GM19463 (cell line): ENCODE data around the gene KARS1.
A peak's percentile ranks its signal among the peaks of the same experiment; 100 is the strongest.
"Not testable (repeated sequence)": the region's sequence is repeated elsewhere in the genome, so short reads cannot be mapped to it uniquely, and the experiment has no call there.

ENCODE experiments used
- ATAC-seq: cut with Tn5 transposase; IDR thresholded peaks from one replicate; pipeline ENCODE4 v1.9.1; 2021; ENCODE audit warnings: mild to moderate bottlenecking, moderate library complexity; ENCODE audit not compliant: unreplicated experiment

The KARS1 gene

DNA sequence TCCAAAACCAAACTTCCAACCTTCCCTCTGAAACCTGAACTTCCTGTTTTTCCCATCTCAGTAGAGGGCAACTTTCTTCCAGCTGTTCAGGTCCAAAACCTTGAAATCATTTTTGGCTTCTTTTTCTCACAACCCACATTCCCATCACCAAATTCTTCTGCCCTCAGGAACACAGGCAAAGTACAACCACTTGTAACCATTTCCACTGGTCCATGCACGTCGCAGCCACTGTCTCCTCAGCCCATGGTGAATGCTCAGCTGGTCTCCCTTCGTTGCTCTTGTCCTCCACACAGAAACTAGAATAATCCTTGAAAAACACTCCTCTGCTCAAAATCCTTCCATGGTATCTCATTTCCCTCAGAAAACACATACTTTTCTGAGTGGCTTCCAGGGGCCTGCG, 20.7 kb downstream of the KARS1 start:
- no peak for ATAC-seq

- ATAC-seq = no peak
Measured at GRCh38 chr16:75624921-75625334, 22.5 kb downstream of the KARS1 start.

- peak; percentile 89 for ATAC-seq
Measured at GRCh38 chr16:75622761-75623605, 24.5 kb downstream of the KARS1 start, which contains the start of gene ADAT1. ADAT1 (minus strand) TSS chr16:75623281; CDS start chr16:75620799, 2,482 bp downstream.

DNA sequence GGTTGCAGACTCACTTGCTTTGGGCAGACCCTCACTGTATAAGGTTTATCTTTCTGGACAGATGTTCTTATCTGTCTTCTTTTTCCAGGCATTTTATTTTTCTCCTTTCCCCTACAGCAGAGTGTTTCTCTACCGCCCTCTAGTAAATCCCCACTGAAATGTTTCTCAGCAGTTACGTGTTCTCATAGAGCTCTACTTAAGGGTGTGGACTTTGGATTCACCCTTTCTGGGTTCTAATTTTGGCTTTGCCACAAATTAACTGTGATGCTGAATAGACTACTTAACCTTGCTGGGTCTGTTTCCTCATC, 26.3 kb downstream of the KARS1 start:
- no peak for ATAC-seq

GRCh38 chr16:75620326-75621169, 26.9 kb downstream of the KARS1 start:
- no peak for ATAC-seq

DNA sequence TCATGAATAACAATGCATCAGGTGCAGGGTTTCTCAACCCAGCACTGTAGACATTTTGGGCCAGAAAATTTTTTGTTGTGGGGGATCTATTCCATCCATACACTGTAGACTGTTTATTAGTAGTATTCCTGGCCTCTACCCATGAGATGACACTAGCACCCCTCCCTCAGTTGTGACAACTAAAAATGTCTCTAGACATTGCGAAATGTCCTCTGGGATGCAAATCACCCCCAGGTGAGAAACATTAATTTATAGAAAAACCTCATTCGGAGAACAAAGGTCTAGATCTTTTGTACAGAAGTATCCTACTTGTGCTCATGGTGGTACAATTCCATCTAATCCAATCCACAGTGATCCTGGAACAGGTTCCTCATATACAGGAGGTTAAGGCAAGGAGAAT, 28.7 kb downstream of the KARS1 start:
- no peak for ATAC-seq

- ATAC-seq = no peak
Measured at GRCh38 chr16:75617121-75617520, 30.3 kb downstream of the KARS1 start.

DNA sequence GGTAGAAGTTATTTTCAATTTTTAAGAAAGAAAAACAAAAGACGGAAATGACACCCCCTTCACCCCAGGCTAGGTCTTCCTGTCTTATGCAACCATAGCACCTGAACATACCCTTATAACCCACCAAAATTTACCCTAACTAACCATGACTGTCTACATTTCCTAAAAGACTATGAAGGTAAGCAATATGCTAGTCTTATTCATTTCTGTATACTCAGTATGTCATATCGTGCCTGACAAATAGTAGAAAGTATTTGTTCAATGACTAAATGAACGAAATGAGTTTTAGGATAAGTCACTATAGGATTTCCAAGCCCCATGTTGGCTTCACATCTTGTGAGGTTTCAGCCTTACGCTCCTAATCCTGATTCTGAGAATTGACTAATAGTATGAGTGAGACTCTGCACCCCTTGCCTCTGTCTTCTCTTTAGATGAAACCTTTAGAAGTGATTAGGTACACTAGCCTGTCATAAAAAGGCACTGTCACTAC, 30.9 kb downstream of the KARS1 start:
- ATAC-seq = no peak

GRCh38 chr16:75615619-75616018, 31.8 kb downstream of the KARS1 start:
- ATAC-seq = no peak

- ATAC-seq = no peak
Measured at GRCh38 chr16:75614066-75614897, 33.2 kb downstream of the KARS1 start.

GRCh38 chr16:75606507-75606906, 41.0 kb downstream of the KARS1 start:
- no peak for ATAC-seq

DNA sequence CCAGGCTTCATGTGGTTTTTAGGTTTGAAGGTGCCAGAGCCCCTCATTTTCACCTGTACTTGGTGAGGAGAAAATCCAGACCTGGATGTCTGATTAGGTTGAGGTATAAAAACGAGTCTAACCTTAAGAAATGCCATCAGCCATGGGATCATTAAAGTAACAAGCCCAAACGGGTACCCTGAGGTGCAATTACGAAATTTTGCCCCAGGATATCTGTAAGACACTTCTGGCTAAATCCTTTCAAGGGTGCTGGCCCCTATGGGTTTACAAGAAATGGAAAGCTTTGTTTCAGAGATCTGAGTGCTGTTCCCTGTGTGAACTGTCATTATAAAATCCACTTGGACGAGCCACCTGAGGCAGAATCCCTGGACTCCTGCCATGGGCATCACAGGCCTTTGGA, 44.2 kb downstream of the KARS1 start:
- ATAC-seq = no peak

- ATAC-seq = no peak
Measured at GRCh38 chr16:75599452-75600277, 47.8 kb downstream of the KARS1 start.

DNA sequence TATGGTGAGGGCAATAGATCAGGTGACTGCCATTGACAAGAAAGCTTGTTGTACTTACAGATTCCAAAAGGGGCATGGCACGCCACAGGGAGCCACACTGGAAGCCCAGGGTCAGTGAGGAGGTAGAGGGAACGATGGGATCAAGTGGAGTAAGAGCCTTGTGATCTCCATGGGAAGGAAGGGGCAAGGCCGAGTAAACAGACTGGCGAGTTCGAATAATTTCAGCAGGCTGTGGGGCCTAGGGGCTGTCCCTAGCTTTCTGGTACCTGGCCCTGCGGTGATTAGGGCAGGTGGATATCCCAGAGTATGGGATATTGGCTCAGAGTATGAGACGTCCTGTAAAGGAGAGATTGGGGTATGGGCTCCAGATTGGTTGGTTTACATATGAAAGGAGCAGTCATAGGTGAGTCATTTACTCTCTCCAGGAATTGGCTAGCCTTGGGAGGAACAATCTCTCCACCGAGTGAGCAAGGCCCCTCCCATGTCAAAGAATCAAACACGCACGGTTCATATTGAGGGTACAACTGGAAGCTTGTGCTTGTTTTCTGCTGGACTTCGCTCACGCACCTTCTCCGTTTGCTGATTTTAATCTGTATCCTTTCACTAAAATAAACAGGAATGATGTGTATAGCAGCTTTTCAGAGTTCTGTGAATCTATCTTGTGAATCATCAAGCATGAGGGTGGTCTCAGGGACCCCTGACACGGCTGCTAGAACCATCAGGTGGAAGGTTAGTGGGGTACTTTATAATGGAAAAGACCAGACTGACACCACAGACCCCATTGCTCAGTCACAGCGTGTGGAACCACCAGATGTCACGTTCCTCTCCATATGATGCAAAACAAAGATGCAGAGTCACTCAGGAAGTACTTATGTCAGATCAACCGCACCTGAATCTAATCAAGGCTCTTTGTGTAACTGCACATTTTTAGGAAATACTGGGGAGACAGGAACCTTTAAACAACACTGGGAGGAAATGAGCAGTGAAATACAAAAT, 53.3 kb downstream of the KARS1 start:
- ATAC-seq = no peak

DNA sequence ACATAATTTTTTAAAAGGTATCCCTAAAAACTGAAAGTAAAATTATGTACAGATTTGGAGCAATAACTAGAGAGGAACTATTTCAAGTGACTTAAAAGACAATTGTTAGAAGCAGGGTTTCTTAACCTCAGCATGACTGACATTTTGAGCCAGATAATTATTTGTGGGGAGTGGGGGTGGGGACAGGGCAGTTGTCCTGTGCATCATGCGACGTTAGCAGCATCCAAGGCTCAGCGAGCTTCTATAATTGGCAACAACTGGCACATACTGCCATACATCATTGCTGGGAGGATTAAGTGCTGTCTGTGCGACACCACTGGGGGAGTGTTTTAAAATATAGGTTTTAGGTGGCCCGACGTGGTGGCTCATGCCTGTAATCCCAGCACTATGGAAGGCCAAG, 54.2 kb downstream of the KARS1 start:
- ATAC-seq = no peak

GRCh38 chr16:75591927-75592326, 55.5 kb downstream of the KARS1 start:
- ATAC-seq = not testable (repeated sequence)

DNA sequence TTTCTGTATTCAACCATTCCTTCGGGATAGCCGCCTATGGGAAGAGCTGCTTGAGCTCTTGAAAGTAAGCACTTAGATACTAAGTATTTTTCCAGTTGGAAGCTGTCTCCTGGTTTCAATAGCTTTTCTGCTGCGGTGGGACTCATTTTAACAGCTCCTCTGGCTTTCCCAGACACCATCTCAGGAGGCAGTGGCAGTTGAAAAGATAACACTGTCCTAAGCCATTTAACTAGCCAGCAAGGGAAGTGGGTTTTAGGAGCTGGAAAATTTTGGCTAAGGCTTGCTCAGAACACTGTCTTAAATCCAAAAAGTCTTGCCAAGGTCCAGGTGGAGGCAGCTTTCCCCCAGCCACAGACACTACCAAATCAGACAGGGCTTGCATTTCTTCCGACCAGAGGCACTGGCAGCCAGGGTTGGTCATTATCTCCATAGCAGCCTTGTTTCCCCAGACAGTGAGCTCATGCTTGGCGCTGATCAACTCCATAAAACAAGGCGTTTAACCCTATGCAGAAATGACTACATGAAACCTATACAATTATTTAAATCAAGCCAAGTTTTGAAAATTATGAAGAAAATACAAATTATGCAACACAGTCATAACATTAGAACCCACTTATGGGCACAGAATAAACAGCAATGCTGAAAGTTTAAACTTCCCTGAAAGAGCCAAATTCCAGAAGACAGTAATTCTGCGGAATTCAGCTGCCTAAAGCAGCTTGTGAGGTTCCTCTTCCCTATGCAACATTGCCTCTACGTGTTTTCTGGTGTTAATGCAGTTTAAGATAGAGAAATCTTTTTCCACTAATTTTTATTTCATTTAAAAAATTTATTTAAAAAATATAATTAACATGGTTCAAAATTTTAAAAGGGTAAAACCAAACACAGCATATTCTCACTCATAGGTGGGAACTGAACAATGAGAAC, 56.3 kb downstream of the KARS1 start:
- ATAC-seq = no peak

DNA sequence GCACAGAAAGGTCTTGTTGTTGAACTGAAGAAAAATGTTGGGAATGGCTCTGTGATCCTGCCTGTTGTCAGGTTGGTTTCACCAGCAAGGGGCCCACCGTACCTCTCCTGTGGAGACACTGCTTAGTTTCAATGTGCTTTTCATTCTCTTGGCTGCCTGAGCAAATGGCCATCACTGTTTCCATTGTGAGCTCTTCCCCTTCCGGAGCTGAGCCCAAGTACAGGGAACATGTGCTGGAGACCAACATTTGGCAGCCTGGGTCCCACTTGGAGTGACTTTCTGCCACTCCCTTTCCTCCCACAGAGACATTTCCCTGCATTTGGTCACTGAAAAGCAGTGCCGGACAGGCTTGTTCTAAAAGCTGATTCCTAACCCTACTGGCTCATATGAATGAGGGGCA, 58.2 kb downstream of the KARS1 start:
- ATAC-seq = no peak
